Adrenal gland (tissue), 12 donors: ENCODE data around the gene SERPINF2. TPM values are rescaled to one million over a fixed set of nuclear protein-coding genes. Genes with fewer than 3 reads are reported as not detected.

Experiments used
- DNase-seq, 7 donors: peaks; one replicate each; pipeline ENCODE4 v3.0.0-alpha.2; 2019 to 2020
- H3K27ac ChIP-seq, 5 donors: fragments of 200-600 bp; sonication (generic) in 4 of 5; 1 replicate in 3 of 5; 2 replicates in 2 of 5; pipeline versions ENCODE4 v1.5.1 to v1.8.0; 2016 to 2020; ENCODE audit warnings: mild to moderate bottlenecking in 1 of 5
- H3K27me3 ChIP-seq: fragments of 200-600 bp; 2 replicates; pipeline ENCODE4 v1.8.0; 2021
- H3K36me3 ChIP-seq, 2 donors: fragments of 200-600 bp; replicated peaks in 1 of 2; 1 replicate in 1 of 2; 2 replicates in 1 of 2; pipeline versions ENCODE4 v1.5.1 to v1.8.0; 2018 to 2022
- H3K4me1 ChIP-seq, 2 donors: fragments of 200-600 bp; replicated peaks in 1 of 2; 1 replicate in 1 of 2; 2 replicates in 1 of 2; pipeline versions ENCODE4 v1.5.1 to v1.8.0; 2018 to 2021
- H3K4me3 ChIP-seq, 4 donors: fragments of 200-600 bp; sonication (generic) in 3 of 4; one replicate each; pipeline ENCODE4 v1.5.1; 2016 to 2018
- H3K9me3 ChIP-seq, 3 donors: fragments of 200-600 bp; sonication (generic) in 1 of 3; replicated peaks in 1 of 3; 1 replicate in 2 of 3; 2 replicates in 1 of 3; pipeline versions ENCODE4 v1.5.1 to v1.8.0; 2016 to 2021
- POLR2A ChIP-seq, 2 donors: fragments of 450-650 bp; IDR thresholded peaks; one replicate each; pipeline ENCODE4 v1.6.1; 2017; ENCODE audit warnings: antibody characterized with exemption in 2 of 2, mild to moderate bottlenecking in 2 of 2, moderate library complexity in 1 of 2
- WGBS, 4 donors: extraction: QIAGEN DNeasy Blood & Tissue Kit in 2 of 4; methylation state at CpG; one replicate each; pipeline versions ENCODE4 v1.1.5 to v1.1.7; 2013 to 2017; 5-methylcytosine and 5-hydroxymethylcytosine counted together
- intact Hi-C, 2 donors: fragments of 100-400 bp; cut with DNase I; formaldehyde crosslinking; loops; one replicate each; pipeline versions ENCODE4 v1.14.1 to v1.15.0; 2022 to 2023
- polyA plus RNA-seq, 3 donors: library from polyadenylated mRNA; stranded (reverse); fragments of 200-250 nt in 2 of 3; fragments of 350-450 nt in 1 of 3; fragmentation: Illumina TruSeq in 1 of 3; extraction: RNeasy Lipid Tissue Mini Kit (QIAGEN cat#74804) in 1 of 3; gene quantifications; one replicate each; pipeline ENCODE4 v1.2.3, GENCODE V29; 2013 to 2014
- total RNA-seq, 9 donors: library from RNA; depleted of rRNA in 4 of 9; stranded (reverse); fragments of >200 nt in 4 of 9; fragments of 120-200 nt in 1 of 9; fragmentation: NEBNext Ultra II Directional in 1 of 9; extraction: Animal tissue kit (Norgen Biotek cat#: 25700) in 1 of 9; gene quantifications; one replicate each; pipeline versions ENCODE4 v1.1.0 to v1.2.4, GENCODE V29; 2013 to 2023
- TF ChIP-seq, protein P1 (sequence below), 6 experiments: fragments of 450-650 bp in 4 of 6; fragments of 200-600 bp in 2 of 6; sonication (generic) in 1 of 6; IDR thresholded peaks; 1 replicate in 5 of 6; 2 replicates in 1 of 6; pipeline versions ENCODE4 v1.5.1 to v1.8.0; 2016 to 2021; ENCODE audit warnings: antibody characterized with exemption in 6 of 6, mild to moderate bottlenecking in 2 of 6, moderate library complexity in 1 of 6
- donor health status: healthy with polysubstance abuse.
- donor health status: Bipolar disorder and iron deficiency.
- donor health status: DM: yes; HTN: yes; CAD: no.
- donor health status: DM: no; HTN: no; CAD: no.
- donor health status: DM: no; HTN: no; CAD: no.
- donor health status: DM: yes; HTN: yes; CAD: no.

SERPINF2 gene
- total and polyA plus RNA-seq, 12 donors, result 0.59 to 6.4 (median 2.4) TPM

DNA sequence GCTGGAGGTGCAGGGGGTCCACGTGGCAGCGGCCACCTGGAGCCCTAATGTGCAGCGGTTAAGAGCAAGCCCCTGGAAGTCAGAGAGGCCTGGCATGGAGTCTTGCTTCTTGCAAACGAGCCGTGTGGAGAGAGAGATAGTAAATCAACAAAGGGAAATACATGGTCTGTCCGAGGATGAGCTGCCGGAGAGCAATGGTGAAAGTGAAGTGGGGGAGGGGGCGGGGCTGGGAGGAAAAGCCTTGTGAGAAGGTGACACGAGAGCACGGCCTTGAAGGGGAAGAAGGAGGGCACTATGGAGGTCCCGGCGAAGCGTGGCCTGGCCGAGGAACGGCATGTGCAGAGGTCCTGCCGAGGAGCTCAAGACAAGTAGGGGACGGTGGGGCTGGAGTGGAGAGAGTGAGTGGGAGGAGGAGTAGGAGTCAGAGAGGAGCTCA lies 13.2 kb downstream of the SERPINF2 start:
- Histone ChIP-seq H3K27ac (no peak overlapping the region), H3K9me3 (no peaks in the 10 kb centered on the region), H3K4me1 (peaks cover 3 to 14% of the 10 kb centered on the region in 2 donors), H3K27me3 (no peaks in the 10 kb centered on the region), H3K4me3 (no peak overlapping the region), H3K36me3 (no peaks in the 10 kb centered on the region)
- DNase-seq, result no peak
- TF ChIP-seq, protein P1, sequence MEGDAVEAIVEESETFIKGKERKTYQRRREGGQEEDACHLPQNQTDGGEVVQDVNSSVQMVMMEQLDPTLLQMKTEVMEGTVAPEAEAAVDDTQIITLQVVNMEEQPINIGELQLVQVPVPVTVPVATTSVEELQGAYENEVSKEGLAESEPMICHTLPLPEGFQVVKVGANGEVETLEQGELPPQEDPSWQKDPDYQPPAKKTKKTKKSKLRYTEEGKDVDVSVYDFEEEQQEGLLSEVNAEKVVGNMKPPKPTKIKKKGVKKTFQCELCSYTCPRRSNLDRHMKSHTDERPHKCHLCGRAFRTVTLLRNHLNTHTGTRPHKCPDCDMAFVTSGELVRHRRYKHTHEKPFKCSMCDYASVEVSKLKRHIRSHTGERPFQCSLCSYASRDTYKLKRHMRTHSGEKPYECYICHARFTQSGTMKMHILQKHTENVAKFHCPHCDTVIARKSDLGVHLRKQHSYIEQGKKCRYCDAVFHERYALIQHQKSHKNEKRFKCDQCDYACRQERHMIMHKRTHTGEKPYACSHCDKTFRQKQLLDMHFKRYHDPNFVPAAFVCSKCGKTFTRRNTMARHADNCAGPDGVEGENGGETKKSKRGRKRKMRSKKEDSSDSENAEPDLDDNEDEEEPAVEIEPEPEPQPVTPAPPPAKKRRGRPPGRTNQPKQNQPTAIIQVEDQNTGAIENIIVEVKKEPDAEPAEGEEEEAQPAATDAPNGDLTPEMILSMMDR (IDR thresholded peaks at IDR 0.05), result no peak
- no peak for TF ChIP-seq POLR2A (IDR thresholded peaks at IDR 0.05)
- WGBS, 4 donors, result 39 to 55% (median 47%) methylated on average over 17 of the region's 17 CpGs
- intact Hi-C loops, result no loop called here

DNA sequence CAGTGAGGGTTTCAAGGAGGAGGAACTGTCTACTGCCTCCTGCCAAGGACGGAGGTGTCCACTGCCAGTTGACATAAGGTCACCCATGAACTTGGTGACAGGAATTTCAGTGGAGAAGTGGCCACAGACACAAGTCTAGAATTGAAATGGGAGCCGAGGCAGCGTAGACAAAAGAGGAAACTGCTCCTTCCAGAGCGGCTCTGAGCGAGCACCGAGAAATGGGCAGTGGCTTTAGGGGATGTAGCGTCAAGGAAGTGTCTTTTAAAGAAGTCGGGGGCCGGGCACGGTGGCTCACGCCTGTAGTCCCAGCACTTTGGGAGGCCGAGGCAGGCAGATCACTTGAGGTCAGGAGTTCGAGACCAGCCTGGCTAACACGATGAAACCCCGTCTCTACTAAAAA lies 16.1 kb downstream of the SERPINF2 start:
- Histone ChIP-seq H3K4me3 (no peak overlapping the region), H3K4me1 (peaks cover 0 to 11% of the 10 kb centered on the region in 2 donors), H3K27me3 (no peaks in the 10 kb centered on the region), H3K9me3 (no peaks in the 10 kb centered on the region), H3K27ac (peak overlapping the region in 1 of 5 donors; percentile 55), H3K36me3 (no peaks in the 10 kb centered on the region)
- peak in 1 of 7 donors; percentile 38 for DNase-seq
- intact Hi-C loops, result no loop called here
- TF ChIP-seq POLR2A (IDR thresholded peaks at IDR 0.05), result no peak
- TF ChIP-seq, protein P1 (IDR thresholded peaks at IDR 0.05), result no peak
- WGBS, 4 donors, result 67 to 79% (median 73%) methylated on average over 14 to 15 of the region's 15 CpGs

DNA sequence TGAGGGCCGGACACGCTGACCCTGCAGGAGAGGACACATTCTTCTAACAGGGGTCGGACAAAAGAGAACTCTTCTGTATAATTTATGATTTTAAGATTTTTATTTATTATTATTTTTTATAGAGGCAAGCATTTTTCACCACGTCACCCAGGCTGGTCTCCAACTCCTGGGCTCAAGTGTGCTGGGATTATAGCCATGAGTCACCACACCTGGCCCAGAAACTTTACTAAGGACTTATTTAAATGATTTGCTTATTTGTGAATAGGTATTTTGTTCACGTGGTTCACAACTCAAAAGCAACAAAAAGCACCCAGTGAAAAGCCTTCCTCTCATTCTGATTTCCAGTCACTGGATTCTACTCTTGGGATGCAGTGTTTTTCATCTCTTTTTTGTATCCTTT lies 16.9 kb downstream of the SERPINF2 start:
- intact Hi-C loops, result no loop called here
- H3K27ac ChIP-seq, result no peak overlapping the region
- H3K9me3 ChIP-seq, result no peaks in the 10 kb centered on the region
- 68 to 79% (median 77%) methylated on average over 5 of the region's 5 CpGs for WGBS, 4 donors
- H3K4me1 ChIP-seq, result peaks cover 0 to 16% of the 10 kb centered on the region in 2 donors
- H3K4me3 ChIP-seq, result no peak overlapping the region
- H3K27me3 ChIP-seq, result no peaks in the 10 kb centered on the region
- TF ChIP-seq, protein P1 (IDR thresholded peaks at IDR 0.05), result no peak
- TF ChIP-seq POLR2A (IDR thresholded peaks at IDR 0.05), result no peak
- DNase-seq, result no peak
- no peaks in the 10 kb centered on the region for H3K36me3 ChIP-seq

DNA sequence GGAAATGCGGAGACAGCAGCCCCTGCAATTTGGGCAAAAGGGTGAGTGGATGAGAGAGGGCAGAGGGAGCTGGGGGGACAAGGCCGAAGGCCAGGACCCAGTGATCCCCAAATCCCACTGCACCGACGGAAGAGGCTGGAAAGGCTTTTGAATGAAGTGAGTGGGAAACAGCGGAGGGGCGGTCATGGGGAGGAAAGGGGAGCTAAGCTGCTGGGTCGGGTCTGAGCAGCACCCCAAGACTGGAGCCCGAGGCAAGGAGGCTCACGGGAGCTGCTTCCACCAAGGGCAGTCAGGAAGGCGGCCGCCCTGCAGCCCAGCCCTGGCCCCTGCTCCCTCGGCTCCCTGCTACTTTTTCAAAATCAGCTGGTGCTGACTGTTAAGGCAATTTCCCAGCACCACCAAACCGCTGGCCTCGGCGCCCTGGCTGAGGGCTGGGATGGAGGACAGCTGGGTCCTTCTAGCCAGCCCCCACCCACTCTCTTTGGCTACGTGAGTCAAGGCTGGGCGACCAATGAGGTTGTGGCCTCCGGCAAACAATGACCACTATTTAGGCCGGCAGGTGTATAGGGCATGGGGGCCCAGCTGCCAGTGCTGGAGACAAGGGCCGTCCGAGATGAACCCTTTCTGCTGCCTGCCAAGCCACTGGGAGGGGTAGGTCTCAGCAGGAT lies 19.7 kb downstream of the SERPINF2 start:
- Histone ChIP-seq H3K9me3 (no peaks in the 10 kb centered on the region), H3K4me3 (peak overlapping the region in 1 of 4 donors; percentile 14), H3K4me1 (peaks cover 0 to 20% of the 10 kb centered on the region in 2 donors), H3K27me3 (no peaks in the 10 kb centered on the region), H3K36me3 (no peaks in the 10 kb centered on the region), H3K27ac (peak overlapping the region in 3 of 5 donors; percentile 36 to 83 (median 79))
- DNase-seq, result no peak
- no peak for TF ChIP-seq POLR2A (IDR thresholded peaks at IDR 0.05)
- TF ChIP-seq, protein P1 (IDR thresholded peaks at IDR 0.05), result no peak
- 66 to 70% (median 67%) methylated on average over 9 to 21 of the region's 21 CpGs for WGBS, 4 donors
- intact Hi-C loops, result no loop called here
